ENCODE results near the gene LMF1. TPM values are rescaled to one million over a fixed set of nuclear protein-coding genes. Genes with fewer than 3 reads are reported as not detected.

Gene LMF1
- total and polyA plus RNA-seq, 2 of the 13 experiments (the other 11 are each of a cell fraction or from before 2014, with no cell fraction given), result 6.8 to 8.5 TPM

DNA sequence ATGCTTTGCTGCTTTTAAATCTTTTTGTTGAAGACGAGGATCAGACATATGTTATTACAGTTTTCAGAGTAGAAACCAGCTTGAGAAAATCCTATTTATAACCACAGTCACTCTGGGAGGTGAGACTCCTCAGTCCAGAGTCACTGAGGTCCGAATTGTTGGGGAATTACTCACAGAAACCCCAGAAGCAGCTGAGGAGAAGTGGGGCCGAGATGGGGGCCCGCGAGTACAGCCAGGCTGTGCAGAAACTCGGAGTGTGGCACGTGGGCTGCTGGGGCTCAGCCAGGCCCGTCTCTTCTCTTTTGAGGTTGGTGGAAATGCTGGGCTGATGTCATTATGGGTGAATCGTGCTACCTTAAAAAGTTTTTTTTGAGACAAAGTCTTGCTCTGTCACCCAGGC is 155.8 kb downstream of the LMF1 start (continued):
- no peak for TF ChIP-seq ZXDC (CRISPR knock-in tag; IDR thresholded peaks at IDR 0.05)
- no peak for TF ChIP-seq ZBTB4 (CRISPR knock-in tag; IDR thresholded peaks at IDR 0.05; ENCODE audit: borderline replicate concordance)

GRCh38 chr16:813916-814412 is 156.8 kb downstream of the LMF1 start:
- Histone ChIP-seq H3K4me3 (replicated peaks in 1 of 3; ENCODE audit: insufficient read depth in 1 of 3, low read depth in 2 of 3, low read length in 3 of 3) (no peak overlapping the region), H3K79me2 (ENCODE audit: insufficient read depth, low read length) (no peaks in the 10 kb centered on the region), H3K27me3 (ENCODE audit: control insufficient read depth in 1 of 2, insufficient read depth in 2 of 2, low read length in 2 of 2) (peaks cover 24 to 84% of the 10 kb centered on the region in 2 experiments), H2AFZ (ENCODE audit: low read length) (no peak overlapping the region), H3K4me1 (ENCODE audit: insufficient read depth, low read length) (no peaks in the 10 kb centered on the region), H3K9ac (ENCODE audit: insufficient read depth, low read depth, low read length) (no peak overlapping the region), H3K27ac (ENCODE audit: extremely low read length, insufficient read depth, low read length) (no peak overlapping the region), H3K4me2 (ENCODE audit: low read depth, low read length) (no peak overlapping the region), H4K20me1 (ENCODE audit: insufficient read depth, low read length) (0 out of 2 replicates have a peak, but pooled peaks cover 3% of the 10 kb centered on the region), H3K9me3 (ENCODE audit: low read length) (0 out of 2 replicates have a peak, but pooled peaks cover 5% of the 10 kb centered on the region), H3K36me3 (replicated peaks in 1 of 2; ENCODE audit: control insufficient read depth in 1 of 2, insufficient read depth in 2 of 2, low read length in 2 of 2) (no peaks in the 10 kb centered on the region)
- DNase-seq (ENCODE audit: low spot score) (no peak), FAIRE-seq (no peak), ATAC-seq (no peak)
- BruUV-seq (replicated peaks), result no TSS peak
- ChIA-PET POLR2A (no interaction called here), CTCF (ENCODE audit: low intra/inter-chr PET ratio, low total read pairs) (interaction anchor here (3.6 kb wide), 1 partner anchor 242 kb away, joined by 42 read pairs; no protein-coding TSS in a partner anchor)
- in situ Hi-C loops (cut with HindIII; ENCODE audit: extremely low pct_ligation_motif_present, low pct_unique_long_range_greater_than_20kb) (loop anchor here (5.0 to 25.0 kb wide), 2 partner anchors 238 to 398 kb away; no protein-coding TSS in a partner anchor), intact Hi-C loops (cut with micrococcal nuclease; ENCODE audit: unreplicated experiment) (no loop called here)
- WGBS (ENCODE audit: low lambda C conversion rate), result 50% methylated on average over 22 of the region's 22 CpGs
- TF ChIP-seq ZNF441 (CRISPR knock-in tag; IDR thresholded peaks at IDR 0.05; ENCODE audit: borderline replicate concordance) (no peak), NRL (CRISPR knock-in tag; IDR thresholded peaks at IDR 0.05; ENCODE audit: borderline replicate concordance) (no peak), KDM3A (CRISPR knock-in tag; IDR thresholded peaks at IDR 0.05; ENCODE audit: low read depth) (no peak), ISX (CRISPR knock-in tag; conservative IDR thresholded peaks at IDR 0.05) (no peak)

Measured in HepG2 (cell line).